CMK (cell line): ENCODE measurements around the gene ZNF629.

ENCODE experiments used
- DNase-seq: peaks from one replicate; pipeline ENCODE4 v3.0.0-alpha.2; 2010; ENCODE audit warnings: low read depth

ZNF629 gene

DNA sequence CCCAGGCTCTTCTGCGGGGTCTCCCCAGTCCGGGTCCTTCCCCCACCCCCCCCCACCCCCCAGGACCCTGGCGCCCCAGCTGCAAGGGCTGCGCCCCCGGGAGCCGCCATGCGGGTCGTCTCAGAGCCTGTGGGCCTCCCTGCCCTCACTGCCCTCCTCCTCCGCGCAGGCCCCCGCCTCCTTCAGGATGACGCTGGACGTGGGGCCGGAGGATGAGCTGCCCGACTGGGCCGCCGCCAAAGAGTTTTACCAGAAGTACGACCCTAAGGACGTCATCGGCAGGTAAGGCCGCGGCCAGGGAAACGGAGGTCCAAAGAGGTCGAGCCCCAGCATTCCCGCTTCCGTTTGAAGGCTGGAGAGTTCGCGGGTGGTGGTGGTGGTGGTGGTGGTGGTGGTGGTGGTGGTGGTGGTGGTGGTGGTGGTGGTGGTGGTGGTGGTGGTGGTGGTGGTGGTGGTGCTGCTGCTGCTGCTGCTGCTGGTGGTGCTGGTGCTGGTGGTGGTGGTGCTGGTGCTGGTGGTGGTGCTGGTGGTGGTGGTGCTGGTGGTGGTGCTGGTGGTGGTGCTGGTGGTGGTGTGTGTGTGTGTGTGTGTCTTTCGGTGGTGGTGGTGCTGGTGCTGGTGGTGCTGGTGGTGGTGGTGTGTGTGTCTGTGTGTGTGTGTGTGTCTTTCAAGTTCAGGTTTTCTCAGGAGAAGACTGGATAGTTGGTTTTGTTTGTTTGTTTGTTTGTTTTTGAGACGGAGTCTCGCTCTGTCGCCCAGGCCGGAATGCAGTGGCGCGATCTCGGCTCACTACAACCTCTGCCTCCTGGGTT lies 38.2 kb downstream of the ZNF629 start:
- peak; percentile 40 for DNase-seq

DNA sequence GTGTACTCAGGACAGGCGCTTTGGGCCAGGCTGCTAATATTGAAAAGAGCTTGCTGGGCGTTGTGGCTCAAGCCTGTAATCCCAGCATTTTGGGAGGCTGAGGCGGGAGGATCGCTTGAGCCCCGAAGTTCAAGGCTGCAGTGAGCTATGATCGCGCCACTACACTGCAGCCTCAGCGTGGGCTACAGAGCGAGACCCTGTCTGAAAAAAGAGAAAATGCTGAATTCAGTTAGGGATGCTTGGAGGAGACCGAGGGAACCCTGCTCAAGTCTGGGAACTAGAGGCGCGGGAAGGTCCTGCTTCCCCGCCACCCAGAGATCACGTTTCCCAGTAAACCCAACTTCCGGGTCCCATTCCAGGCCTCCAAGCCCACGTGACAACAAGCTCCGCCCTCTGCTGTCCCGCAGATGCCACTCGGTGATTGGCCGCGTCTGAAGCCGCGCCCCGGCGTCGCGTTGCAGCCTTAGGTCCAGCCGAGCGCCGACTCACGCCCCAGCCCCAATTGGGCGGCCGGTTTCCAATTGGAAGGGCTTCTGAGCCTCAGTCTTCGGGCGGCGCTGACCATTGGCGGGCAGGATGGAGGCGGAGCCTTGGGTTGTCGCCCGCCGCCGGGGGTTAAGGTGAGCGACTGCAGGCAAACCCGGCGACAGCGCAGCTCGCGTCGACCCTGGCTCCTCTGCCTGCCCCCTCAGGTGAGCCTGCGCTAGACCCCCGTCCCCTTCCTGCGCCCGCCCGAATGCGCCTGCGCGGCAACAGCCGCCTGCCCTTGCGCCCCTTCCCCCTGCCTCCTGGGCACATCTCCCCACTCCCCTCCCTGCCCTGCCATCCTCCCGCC lies 39.0 kb downstream of the ZNF629 start, which contains the start of gene PHKG2:
Gene PHKG2 (plus strand): TSS at position 627 of the 835 bp plus-strand sequence. CDS start 396 bp downstream, outside the sequence.
- peak; percentile 99 for DNase-seq

DNA sequence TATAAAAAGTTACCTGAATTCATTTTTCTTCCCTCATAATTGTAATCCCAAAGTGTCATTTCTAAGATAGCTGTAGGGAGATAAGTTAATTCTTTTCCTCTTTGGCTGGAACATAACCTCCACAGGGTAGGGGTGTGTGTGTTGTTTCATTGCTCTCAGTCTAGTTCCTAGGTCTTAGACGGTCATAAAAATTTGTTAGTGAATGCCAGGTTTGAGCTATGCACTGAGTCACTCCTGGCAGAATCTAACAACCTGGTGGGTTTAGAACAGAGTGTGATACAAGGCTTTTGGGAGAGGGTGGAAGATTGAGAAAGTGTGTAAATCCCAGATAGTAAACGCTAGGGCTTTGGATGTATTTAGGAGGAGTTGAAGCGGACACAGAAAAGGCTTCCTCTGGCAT lies 39.7 kb downstream of the ZNF629 start:
- DNase-seq: no peak

DNA sequence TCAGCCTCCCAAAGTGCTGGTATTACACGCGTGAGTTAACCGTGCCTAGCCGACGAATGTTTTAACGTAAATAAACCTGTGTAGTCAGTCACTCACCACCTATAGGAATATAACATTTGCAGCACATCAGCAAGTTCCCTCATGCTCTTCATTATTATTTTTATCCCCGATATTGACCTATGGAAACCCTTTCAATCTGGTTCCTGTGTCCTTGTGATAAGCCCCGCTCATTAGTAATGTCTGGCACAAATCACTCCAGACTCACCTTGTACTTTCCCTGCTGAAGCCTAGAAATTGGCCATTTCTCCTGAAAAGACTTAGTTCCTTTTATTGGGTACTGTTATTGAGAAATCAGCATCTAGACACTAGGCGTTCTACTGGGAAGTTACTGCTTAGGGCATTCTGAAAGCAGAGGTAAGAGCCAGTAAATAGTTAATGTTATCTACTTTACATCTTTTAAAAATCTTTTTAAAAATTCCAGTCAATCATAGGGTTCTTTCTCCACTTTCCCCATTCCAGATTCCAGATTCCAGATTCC lies 40.3 kb downstream of the ZNF629 start:
- DNase-seq: no peak

DNA sequence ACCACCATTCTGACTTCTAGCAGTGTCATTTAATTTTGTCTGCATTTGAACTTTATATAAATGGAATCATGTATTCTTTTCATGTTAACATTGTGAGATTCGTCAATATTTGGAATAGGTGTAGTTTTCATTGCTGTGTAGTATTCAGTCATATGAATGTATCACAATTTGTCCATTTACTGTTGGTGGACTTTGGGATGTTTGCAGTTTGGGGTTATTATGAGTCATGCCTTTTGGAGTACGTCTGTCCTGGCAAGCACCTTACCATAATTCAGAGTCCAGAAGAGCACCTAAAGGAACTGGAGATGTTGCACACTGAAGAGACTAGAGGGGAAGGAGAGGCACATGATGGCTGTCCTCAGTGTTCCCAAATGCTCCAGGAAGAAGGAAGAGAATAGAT lies 41.9 kb downstream of the ZNF629 start:
- DNase-seq: no peak

DNA sequence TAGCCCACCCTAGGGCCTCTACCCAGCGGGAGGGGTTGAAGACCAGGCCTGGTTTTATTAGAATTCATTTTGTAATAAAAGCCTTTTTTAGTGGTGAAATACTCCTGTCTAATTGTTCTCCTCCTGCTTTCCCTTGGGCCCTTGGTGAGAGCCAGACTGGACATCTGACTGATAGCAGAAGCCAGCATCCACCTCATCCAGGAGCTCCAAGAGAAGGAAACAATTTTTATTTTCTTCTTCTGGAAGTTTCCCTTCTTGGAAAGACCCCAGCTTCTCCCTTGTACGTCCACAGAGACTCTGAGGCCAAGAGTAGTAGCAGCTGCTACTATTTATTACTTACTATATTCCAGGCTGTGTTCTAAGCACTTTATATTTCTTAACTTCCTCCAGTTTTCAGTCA lies 42.8 kb downstream of the ZNF629 start:
- DNase-seq: no peak

DNA sequence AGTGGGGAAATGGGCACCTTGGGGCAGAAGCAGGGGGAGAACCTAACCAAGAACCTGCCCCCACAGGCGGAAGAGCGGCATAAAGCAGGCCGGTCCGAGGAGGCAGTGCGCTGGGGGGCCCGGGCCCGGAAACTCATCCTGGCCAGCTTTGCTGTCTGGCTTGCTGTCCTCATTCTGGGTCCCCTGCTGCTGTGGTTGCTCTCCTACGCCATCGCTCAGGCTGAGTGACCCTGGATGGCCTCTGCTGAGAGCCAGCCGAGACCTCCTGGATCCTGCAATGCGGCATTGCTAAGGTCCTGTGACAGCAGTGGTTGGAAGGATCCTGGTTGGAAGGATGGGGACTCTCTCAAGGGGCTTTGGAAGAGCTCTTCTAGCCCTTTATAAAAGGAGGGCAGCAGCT lies 43.3 kb downstream of the ZNF629 start:
- DNase-seq: no peak

DNA sequence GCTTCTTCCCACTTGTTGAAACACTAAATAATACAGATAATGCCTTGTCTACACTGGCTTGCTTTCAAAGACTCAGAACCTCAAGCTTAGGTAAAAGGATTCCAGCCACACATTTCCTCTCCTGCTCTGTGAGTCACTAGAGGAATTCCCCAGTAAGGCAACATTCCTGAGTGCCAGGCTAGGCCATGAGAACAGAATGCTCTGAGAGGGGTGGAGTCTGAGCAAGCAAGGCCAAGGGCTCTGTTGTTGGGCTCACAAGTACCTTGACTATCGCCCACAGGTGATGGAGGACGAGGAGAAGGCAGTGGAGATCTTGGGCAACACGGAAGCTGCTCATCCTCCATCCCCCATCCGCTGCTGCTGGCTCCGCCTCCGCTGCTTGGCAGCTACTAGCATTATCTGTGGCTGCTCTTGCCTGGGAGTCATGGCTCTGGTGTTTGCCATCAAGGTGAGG lies 45.5 kb downstream of the ZNF629 start:
- no peak for DNase-seq

DNA sequence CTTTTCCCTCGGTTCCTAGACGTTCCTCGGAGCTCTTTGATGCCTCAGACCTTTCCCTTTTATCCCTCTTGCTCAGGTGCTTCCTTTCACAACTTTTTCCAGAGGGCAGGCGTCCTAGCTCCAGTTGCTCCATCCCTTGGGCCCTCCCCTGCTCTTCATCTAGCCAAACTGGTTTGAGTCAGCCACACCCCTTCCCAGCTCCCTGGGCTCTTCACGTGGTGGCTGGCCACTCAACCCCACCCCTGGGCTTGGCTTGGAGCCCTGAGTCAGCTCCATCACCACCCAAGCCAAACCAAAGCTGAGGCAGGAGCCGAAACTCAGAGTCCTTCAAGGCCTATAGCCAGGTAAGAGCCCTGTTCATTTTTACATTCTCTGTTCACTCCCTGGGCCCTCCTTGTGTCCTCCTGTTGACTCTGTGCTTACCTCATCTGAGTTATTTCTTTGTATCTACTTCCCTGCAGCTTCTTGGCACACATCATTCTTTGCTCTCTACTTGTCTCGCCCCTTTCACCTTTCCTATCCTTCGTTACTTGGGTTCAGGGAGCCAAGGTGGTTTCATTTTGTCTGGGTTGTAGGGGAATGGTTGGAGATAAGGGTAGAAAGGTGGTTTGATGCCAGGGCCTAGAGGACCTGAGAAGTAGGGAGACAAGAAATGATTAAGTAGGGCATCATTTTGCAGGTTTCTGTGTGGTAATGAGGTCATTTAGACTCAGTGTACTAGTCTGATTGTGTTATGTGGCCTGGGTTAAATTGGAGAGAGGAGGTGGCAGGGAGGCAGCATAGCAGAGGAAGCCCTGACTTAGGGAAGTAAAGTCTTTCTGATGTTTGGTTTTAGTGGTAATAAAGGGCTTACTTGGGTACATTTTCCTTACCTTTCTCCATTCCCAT lies 46.4 kb downstream of the ZNF629 start:
- no peak for DNase-seq

DNA sequence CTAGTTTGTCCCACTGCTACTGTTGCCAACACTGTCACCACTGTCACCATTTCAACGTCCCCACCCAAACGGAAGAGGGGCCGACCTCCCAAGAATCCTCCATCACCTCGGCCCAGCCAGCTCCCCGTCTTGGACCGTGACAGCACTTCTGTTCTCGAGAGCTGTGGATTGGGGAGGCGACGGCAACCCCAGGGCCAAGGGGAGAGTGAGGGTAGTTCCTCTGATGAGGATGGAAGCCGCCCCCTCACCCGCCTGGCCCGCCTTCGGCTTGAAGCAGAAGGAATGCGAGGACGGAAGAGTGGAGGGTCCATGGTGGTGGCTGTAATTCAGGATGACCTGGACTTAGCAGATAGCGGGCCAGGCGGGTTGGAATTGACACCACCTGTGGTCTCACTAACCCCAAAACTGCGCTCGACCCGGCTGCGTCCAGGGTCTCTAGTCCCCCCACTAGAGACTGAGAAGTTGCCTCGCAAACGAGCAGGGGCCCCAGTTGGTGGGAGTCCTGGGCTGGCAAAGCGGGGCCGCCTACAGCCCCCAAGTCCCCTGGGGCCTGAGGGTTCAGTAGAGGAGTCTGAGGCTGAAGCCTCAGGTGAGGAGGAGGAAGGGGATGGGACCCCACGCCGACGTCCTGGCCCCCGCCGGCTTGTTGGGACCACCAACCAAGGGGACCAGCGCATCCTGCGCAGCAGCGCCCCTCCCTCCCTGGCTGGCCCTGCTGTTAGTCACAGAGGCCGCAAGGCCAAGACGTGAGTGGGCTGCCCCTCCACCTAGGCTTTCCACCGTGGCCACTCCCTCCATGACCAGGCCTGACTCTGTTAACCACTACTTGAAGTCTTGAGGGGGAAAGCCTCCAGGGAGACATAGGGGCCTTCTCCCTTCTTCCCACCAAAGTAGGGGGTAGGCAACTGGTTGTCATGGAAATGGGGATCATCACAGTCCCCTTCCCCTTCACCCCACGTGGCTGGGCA lies 47.7 kb downstream of the ZNF629 start:
- DNase-seq: no peak

DNA sequence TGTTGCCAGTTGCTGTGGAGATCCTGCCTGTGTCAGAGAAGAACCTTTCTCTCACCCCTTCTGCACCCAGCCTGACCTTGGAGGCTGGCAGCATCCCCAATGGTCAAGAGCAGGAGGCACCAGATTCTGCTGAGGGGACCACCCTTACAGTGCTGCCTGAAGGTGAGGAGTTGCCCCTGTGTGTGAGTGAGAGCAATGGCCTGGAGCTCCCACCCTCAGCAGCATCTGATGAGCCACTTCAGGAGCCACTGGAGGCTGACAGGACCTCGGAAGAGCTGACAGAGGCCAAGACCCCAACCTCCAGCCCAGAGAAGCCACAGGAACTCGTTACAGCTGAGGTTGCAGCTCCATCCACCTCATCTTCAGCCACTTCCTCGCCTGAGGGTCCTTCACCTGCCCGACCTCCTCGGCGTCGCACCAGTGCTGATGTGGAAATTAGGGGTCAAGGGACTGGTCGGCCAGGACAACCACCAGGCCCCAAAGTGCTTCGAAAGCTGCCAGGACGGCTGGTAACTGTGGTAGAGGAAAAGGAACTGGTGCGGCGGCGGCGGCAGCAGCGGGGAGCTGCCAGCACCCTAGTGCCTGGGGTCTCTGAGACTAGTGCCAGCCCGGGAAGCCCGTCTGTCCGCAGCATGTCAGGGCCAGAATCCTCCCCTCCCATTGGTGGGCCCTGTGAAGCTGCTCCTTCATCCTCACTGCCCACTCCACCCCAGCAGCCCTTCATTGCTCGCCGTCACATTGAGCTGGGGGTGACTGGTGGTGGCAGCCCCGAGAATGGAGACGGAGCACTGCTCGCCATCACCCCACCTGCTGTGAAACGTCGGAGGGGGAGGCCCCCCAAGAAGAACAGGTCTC lies 49.0 kb downstream of the ZNF629 start:
- DNase-seq: no peak

DNA sequence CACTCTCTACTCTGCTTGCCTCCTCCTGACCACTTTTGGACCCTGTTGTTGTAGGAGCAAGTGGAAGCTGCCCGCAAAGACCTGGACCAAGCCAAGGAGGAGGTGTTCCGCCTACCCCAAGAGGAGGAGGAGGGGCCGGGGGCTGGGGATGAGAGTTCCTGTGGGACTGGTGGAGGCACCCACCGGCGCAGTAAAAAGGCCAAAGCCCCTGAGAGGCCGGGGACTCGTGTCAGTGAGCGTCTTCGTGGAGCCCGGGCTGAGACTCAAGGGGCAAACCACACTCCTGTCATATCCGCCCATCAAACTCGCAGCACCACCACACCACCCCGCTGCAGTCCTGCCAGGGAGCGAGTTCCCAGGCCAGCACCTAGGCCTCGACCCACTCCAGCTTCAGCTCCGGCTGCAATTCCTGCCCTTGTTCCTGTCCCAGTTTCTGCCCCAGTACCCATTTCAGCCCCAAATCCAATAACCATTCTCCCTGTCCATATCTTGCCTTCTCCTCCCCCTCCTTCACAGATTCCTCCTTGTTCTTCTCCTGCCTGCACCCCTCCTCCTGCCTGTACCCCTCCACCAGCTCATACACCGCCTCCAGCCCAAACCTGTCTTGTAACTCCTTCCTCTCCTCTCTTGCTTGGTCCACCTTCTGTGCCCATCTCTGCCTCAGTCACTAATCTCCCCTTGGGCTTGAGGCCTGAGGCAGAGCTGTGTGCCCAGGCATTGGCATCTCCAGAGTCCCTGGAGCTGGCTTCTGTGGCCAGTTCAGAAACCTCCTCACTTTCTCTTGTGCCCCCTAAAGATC lies 49.8 kb downstream of the ZNF629 start:
- DNase-seq: no peak

DNA sequence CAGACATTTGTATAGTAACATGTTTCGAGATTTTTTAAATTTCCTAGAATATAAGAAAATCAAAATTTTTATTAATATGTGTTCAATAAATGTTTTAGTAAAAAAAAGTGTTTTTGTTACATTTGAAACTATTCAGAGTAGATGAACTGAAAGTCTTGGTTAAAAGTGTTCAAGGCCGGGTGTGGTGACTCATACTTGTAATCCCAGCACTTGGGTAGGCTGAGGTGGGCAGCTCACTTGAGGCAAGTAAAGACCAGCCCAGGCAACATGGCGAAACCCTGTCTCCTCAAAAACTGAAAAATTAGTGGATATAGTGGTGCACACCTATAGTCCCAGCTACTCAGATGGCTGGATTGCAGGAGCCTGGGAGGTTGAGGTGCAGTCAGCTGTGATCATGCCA lies 55.6 kb downstream of the ZNF629 start:
- no peak for DNase-seq

DNA sequence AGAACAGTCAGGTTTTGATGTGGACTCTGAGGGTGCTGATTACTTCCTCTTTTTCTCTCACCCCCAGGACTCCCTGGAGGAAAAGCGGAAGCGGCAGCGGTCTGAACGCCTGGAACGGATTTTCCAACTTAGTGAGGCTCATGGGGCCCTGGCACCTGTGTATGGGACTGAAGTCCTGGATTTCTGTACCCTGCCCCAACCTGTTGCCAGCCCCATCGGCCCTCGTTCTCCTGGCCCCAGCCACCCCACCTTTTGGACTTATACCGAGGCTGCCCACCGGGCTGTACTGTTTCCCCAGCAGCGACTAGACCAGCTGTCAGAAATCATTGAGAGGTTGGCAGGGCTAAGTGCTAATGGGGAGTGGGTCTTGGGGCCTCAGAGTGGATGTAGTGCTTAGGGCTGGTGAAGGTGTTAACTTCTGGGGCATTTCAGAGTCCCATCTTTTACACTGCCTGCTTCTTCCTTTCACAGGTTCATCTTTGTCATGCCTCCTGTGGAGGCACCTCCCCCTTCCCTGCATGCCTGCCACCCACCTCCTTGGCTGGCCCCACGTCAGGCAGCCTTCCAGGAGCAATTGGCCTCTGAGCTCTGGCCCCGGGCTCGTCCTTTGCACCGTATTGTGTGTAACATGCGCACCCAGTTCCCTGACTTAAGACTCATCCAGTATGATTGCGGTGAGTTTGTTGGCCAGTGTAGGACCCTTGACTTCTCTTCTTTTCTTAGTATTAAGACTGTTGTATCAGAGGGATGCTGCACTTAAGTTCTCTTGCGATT lies 57.9 kb downstream of the ZNF629 start:
- DNase-seq: no peak
